Activated T-helper 9 cell treated with anti-CD3 and anti-CD28 coated beads, Interleukin-2, amount 50 U/mL, for 16 hours (primary cell): ENCODE data around the gene IQGAP1.
A peak's percentile ranks its signal among the peaks of the same experiment; 100 is the strongest.
"Not testable (repeated sequence)": the region's sequence is repeated elsewhere in the genome, so short reads cannot be mapped to it uniquely, and the experiment has no call there.

Source experiments
- DNase-seq: peaks from one replicate; pipeline ENCODE4 v3.0.0-alpha.2; 2020; ENCODE audit warnings: low read depth

Gene IQGAP1

DNA sequence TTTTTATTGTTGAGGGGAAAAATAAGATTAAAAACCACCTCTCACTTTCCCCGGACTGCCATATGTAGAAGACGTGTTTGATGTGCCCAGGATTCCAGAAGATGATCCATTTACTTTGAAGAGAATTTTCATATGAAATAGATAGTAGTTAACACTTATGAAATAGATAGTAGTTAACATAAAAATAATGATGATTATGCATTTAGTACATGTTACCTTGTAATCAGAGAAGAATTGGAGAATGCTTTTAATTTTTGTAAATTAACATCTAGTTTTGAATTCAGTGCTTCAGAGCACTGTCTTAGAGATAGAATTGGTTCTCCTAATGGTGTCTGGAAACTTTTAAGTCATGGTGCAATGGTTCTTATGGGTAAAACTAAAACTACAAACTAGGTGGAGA, 95.6 kb downstream of the IQGAP1 start:
- no peak for DNase-seq

DNA sequence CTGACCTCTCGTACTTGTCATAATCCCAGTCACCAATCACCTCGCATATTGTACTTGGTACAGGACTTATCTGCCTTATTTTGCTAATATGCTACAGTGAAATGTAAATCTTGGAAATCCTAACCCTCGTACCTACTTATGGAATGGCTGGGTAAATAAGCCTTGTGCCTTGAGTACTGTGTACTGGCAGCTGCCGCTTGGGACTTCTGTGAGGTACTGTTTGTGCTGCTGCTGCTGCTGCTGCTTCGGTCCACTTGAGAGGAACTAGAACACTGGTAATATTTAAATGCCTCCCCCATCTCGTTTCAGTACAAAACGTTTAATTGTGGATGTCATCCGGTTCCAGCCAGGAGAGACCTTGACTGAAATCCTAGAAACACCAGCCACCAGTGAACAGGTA, 99.1 kb downstream of the IQGAP1 start:
- no peak for DNase-seq

DNA sequence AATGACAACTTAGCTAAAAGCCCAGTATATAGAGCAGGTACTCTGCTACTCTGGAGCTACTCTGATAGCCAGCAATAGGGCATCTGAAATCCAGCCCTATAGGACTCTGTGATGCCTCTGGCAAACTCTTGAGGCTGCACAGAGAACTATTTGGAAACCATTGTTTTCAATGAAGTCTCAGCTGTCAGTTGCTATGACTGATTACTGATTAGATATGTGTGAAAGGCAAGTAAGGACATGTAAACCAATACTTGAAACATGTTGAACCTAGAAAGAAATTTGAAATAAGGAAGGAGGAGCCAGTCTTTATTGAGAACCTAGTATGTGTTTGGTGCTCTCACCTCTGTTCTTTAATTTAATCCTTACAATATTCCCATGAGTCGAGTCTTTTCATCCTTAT, 101.5 kb downstream of the IQGAP1 start:
- DNase-seq, result no peak

DNA sequence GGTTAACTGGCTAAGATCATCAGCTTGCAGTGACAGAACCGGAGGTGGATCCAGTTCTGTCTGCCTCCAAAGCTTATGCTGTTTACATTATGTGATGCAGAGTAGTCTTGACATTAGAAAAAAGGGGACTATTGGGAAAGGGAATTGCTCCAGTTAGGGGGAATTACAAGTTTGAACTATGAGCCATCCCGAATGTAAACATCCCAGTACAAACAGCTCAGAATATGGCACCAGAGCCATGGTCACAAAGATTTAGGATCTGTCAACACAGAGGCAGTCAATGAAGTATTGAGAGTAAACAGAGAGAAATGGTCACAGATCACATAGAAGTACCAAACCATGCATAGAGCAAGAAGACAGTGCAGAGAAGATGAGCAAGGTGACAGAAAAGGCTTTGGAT, 101.9 kb downstream of the IQGAP1 start:
- DNase-seq, result no peak

DNA sequence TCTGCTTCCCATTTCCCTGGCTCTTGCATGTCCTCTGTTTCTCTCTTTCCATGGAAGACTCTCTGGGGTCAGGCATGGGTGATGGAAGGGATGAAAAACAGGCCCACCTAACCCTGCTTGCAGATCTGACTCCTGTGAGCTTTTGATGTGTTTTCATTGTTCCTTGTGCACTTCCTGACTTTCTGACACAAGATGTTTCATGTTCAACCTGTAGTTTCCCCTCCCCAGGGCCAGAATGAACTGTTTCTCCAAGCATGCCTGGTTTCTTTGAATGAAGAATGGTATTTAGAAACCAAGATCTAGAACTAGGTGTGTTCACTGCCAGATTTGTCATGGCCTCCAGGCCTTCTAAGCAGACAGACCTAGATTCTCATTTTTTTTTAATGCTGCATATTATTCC, 105.6 kb downstream of the IQGAP1 start:
- no peak for DNase-seq

DNA sequence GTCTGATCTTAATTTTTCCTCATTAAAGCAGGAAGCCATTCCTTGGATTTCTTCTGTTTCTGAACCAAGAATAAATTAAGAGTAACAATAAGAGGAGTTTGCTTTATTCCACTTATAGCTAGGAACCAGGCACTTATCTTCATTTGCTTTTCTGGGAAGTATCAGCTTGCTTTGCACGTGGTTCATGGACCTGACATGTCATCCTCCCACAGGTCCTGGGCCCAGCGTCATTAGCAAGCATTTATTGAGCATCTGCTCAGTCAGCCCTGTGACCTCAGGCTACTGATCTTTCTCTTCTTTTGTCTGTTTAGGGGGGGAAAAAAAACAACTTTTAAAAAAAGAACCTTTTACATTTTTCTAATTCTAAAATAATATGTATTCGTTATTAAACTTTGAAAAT, 107.0 kb downstream of the IQGAP1 start:
- no peak for DNase-seq

DNA sequence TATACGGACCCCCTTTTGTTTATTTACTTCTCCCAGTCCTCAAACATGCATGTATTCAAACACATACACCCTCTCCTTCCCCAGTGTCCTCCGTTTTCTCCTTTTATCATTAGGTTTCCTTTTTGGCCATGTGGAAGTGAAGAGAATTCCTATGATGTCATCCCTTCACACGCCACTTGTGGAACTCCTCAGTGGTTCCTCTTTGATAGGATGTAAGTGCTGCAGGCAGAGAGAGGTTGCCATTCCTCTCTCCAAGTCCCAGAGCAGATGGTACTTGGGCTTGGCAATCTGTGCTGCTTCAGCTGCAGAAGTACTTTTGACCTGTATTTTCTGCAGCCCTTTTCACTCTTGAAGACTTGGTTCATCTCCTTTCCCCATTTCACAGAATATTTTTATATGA, 108.7 kb downstream of the IQGAP1 start:
- no peak for DNase-seq

DNA sequence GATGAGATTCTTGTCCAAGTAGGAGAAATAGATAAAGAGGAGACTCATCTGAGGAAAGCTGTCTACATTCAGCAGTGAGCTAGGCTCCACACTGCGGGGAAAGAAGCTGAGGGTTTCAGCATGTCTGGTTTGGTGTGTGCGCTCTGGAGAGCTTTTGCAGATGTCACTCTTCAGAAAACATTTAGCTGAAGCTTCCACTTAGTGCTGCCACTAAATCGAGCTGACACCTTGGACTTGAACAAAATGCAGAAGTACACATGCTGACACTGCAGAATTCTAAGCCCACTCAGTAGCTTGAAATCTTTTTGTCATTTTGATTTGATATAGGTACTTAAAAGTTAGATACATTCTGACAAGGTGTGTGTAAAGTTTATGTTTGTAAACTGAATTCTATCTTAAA, 109.3 kb downstream of the IQGAP1 start:
- DNase-seq, result no peak

DNA sequence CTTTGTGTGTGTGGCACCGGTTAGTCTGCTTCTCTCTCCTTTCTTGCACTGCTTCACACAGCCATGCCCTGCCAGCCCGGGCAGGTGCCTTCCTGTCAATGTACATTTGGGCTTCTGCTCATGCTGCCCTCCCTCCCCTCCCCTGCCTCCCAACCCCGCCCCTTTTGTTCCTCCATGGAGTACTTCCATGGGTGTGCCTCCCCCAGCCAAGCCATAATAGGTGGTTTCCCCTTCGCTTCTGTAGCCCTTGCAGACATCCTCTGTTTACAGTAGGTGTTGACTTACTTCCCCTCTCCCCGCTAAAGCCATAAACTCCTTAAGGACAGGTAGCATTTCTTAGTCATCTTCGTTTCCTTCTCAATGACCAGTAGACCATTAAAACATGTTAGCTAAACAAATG, 109.9 kb downstream of the IQGAP1 start:
- no peak for DNase-seq

DNA sequence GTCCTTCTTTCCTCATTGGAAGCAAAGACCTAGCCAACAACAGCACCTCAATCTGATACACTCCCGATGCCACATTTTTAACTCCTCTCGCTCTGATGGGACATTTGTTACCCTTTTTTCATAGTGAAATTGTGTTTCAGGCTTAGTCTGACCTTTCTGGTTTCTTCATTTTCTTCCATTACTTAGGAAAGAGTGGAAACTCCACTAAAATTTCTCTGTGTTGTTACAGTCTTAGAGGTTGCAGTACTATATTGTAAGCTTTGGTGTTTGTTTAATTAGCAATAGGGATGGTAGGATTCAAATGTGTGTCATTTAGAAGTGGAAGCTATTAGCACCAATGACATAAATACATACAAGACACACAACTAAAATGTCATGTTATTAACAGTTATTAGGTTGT, 112.1 kb downstream of the IQGAP1 start:
- no peak for DNase-seq

DNA sequence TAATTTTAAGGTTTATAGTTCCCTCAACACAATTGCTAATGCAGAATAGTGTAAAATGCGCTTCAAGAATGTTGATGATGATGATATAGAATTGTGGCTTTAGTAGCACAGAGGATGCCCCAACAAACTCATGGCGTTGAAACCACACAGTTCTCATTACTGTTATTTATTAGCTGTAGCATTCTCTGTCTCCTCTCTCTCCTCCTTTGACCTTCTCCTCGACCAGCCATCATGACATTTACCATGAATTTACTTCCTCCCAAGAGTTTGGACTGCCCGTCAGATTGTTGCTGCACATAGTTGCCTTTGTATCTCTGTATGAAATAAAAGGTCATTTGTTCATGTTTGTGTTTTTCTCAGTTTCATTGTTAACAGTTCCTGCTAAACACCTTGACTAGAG, 113.9 kb downstream of the IQGAP1 start:
- no peak for DNase-seq

DNA sequence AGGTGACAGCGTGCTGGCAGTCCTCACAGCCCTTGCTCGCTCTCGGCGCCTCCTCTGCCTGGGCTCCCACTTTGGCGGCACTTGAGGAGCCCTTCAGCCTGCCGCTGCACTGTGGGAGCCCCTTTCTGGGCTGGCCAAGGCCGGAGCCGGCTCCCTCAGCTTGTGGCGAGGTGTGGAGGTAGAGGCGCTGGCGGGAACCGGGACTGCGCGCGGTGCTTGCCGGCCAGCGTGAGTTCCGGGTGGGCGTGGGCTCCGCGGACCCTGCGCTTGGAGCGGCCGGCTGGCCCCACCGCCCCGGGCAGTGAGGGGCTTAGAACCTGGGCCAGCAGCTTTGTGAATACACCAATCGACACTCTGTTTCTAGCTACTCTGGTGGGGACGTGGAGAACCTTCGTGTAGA, 122.7 kb downstream of the IQGAP1 start:
- not testable (repeated sequence) for DNase-seq

DNA sequence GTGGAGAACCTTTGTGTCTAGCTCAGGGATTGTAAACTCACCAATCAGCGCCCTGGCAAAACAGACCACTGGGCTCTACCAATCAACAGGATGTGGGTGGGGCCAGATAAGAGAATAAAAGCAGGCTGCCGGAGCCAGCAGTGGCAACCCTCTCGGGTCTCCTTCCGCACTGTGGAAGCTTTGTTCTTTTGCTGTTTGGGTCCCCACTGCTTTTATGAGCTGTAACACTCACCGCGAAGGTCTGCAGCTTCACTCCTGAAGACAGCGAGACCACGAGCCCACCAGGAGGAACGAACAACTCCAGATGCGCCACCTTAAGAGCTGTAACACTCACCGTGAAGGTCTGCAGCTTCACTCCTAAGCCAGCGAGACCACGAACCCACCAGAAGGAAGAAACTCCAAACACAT, 123.2 kb downstream of the IQGAP1 start:
- DNase-seq, result not testable (repeated sequence)

DNA sequence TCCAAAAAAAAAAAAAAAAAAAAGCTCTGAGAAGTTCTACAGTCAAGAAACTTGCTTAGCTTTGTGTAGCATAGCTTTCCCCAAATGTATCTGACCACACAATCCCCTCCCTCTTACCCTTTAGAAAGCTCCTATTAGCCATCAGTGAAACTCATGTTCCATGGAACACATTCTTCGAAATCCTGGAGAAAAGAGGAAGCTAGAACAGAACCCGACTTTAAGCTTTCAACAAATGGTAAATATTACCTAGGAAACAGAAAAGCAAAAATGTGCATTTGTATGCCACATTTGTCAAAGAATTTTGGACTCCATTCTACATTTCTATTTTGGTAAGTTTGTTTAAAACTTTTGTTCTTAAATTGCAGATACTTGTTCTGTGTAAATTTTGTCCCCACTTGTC, 124.2 kb downstream of the IQGAP1 start:
- no peak for DNase-seq

DNA sequence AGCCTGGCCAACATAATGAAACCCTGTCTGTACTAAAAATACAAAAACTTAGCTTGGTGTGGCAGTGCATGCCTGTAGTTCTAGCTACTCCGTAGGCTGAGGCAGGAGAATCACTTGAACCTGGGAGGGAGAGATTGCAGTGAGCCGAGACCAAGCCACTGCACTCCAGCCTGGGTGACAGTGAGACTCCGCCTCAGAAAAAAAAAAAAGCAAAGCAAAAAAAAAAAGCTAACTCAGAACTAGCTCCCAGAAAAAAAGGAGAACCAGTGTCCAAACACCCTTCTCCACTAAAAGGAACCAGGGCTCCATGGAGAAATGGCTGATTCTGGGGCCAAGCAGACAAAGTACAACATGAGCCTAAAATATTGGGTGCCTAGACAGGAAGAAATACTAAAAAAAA, 124.9 kb downstream of the IQGAP1 start:
- DNase-seq, result no peak

DNA sequence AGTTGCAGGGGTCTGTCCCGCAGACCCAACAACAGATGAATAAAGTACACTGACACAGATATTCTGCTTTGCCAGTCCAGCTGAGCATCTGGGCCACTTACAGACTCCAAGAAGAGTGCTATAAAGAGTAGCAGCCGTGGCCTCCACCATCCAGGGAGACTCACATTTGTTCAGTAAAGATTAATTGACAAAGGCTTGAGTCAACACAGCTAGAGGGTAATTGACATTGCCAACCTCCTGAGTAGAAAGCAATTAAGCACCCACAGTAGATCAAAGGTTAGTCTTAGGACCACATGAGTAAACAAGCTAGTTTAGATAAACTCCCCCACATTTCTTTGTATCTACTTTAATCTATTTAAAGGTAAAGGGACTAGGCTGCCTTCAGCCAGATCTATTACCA, 125.4 kb downstream of the IQGAP1 start:
- DNase-seq, result no peak

DNA sequence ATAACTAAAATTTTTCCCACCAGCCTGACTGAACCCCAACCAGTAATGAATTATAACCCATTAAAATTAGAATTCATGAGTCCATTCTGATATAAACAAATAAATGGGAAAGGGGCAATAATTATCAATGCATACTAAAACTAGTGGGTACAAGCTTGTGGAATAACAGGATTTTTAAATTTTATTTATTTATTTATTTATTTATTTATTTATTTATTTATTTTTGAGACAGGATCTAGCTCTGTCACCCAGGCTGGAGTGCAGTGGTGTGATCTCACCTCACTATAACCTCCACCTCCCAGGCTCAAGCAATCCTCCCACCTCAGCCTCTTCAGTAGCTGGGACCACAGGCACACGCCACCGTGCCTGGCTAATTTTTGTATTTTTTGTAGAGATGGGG, 125.9 kb downstream of the IQGAP1 start:
- DNase-seq, result not testable (repeated sequence)

DNA sequence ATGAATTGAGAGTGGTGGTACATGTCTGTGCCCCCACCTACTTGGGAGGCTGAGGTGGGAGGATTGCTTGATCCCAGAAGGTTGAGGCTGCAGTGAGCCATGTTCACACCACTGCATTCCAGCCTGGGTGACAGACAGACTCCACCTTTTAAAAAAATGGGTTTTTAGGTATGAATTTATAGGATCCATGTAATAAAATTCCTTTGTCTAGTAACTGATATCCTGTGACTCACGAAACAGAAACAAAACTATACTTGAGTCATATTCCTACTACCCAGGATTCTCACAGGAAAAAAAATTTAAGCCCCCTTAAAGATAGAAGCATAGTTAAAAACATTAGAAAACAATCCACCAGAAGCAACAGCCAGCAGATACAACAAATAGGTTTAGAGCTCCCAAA, 131.6 kb downstream of the IQGAP1 start:
- no peak for DNase-seq

DNA sequence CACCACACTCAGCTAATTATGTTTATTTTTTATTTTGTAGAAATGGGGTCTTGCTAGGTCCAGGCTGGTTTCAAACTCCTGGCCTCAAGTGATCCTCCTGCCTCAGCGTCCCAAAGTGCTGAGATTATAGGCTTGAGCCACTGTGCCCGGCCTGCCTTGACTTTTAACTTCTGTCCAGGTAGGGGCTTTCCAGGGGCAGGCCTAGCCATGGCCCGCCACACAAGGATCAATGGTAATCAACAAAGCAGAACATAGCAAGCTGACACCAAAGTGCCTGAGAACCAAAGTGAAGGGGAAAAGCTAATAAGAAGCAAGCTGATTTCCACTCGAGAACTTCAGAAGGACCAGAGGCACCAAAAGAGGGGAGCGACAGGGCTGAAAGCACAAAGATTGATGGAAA, 132.3 kb downstream of the IQGAP1 start:
- DNase-seq, result no peak

DNA sequence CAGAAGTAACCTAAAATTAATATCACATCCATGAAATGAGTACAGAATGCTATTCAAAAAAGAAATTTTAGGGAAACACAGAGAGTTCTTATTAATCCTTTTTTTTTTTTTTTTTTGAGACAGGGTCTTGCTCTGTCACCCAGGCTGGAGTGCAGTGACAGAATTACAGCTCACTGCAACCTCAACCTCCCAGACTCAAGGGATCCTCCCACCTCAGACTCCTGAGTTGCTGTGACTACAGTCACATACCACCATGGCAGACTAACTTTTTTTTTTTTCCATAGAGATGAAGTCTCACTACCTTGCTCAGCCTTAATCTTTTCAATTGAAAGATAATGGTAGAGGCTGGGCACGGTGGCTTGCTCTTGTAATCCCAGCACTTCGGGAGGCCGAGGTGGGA, 135.3 kb downstream of the IQGAP1 start:
- DNase-seq, result no peak

DNA sequence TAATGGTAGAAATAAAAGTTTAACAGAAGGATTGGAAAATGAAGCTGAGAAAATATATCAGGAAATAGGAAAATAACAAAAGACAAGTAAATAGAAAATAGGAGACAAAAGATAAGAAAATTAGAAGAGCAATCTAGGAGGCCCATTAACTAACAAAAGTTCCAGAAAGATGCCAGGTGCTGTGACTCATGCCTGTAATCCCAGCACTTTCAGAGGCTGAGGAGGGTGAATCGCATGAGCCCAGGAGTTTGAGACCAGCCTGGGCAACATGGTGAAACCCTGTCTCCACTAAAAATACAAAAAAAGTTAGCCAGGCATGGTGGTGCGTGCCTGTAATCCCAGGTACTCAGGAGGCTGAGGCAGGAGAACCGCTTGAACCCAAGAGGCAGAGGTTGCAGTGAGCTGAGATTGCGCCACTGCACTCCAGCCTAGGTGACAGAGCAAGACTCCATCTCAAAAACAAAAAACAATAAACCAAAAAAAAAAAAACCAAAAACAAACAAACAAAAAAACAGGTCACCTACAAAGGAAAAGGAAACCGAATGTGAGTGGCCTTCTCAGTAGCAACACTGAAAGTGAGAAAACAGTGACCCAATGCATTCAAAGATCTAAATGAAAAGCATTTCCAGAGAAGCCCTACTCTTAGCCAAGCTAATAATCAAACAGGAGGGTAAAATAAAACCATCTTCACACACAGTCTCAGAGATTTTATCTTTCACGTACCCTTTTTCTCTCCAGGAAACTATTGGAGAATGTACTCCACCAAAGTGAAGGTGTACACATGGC, 136.2 kb downstream of the IQGAP1 start:
- DNase-seq, result not testable (repeated sequence)

DNA sequence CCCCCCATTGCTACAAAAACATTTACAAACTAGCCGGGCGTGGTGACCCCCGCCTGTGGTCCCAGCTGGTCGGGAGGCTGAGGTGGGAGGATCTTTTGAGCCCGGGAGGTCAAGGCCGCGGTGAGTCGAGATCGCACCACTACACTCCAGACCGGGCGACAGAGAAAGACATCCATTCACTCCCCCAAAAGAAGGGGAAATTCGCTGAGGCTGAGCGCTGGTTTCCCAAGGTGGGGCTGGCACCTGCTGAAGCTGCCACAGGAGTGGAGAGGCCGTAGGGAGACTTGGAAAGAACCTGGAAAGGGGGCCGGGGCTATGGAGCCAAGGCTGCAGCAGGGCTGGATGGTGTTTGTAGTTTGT, 140.9 kb downstream of the IQGAP1 start:
- DNase-seq, result no peak

DNA sequence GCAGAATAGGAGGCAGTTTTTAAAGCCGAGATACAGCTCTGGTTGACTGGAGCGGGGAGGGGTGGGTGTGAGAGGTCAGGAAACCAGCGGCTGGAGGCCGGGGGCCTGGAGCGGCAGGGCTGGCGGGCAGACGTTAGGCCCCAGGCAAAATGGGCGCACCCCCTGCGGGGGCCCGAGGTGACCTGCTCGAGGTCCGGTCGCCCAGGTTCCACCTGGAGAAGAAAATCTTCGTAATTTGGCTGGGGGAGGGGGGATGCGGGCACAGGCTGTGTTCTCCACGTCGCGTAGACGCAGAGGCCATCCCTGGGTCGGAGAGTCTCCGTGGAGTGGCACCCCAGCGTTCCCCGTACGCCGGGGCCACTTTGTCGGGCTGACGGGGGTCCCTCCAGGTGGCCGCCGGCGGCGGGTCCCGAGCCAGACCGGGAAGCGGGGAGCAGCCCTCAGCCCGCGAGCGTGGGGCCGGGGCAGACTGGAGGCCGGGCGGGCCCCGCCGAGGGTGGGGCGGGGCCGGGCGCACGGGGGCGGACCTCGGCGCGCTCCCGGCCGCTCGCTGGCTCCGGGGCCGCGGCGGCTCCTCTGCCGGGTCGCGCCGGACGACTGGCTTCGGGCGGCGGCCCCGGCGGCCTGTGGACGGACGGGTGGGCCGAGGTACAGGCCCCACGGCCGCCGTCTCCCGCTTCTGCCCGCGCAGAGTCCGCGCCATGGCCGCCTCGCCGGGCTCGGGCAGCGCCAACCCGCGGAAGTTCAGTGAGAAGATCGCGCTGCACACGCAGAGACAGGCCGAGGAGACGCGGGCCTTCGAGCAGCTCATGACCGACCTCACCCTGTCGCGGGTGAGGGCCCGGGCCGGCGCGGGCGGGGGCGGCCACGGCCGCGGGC, 141.6 kb downstream of the IQGAP1 start, which contains the start of gene CRTC3:
CRTC3 (plus strand) TSS at position 553 of the 879 bp plus-strand sequence; CDS start at position 702, 149 bp downstream.
- DNase-seq, result peak; percentile 39
